Nephron progenitor cell (in vitro differentiated cells): ENCODE results near the gene KCNMA1.

Source experiments
- DNase-seq: peaks from one replicate; pipeline ENCODE4 v3.0.0; 2021
- H3K27ac Mint-ChIP-seq: 2 replicates; pipeline ENCODE4 v1.8.0; 2021; ENCODE audit warnings: mild to moderate bottlenecking, moderate library complexity, mixed read lengths
- H3K27me3 Mint-ChIP-seq: 2 replicates; pipeline ENCODE4 v1.8.0; 2021; ENCODE audit warnings: mild to moderate bottlenecking, low read depth, mixed read lengths; ENCODE audit not compliant: poor library complexity
- H3K36me3 Mint-ChIP-seq: 2 replicates; pipeline ENCODE4 v1.8.0; 2021; ENCODE audit warnings: low read depth, mixed read lengths
- H3K4me1 Mint-ChIP-seq: 2 replicates; pipeline ENCODE4 v1.8.0; 2021; ENCODE audit warnings: mixed read lengths
- H3K4me3 Mint-ChIP-seq: 2 replicates; pipeline ENCODE4 v1.8.0; 2021; ENCODE audit warnings: mild to moderate bottlenecking, moderate library complexity, mixed read lengths
- H3K9me3 Mint-ChIP-seq: 2 replicates; pipeline ENCODE4 v1.8.0; 2021; ENCODE audit warnings: mild to moderate bottlenecking, moderate library complexity, mixed read lengths
- TF ChIP-seq, protein P1 (sequence below): fragments of 200-600 bp; sonication (generic); IDR thresholded peaks from 2 replicates; pipeline ENCODE4 v1.5.0; 2021; ENCODE audit warnings: antibody characterized with exemption

Gene KCNMA1

DNA sequence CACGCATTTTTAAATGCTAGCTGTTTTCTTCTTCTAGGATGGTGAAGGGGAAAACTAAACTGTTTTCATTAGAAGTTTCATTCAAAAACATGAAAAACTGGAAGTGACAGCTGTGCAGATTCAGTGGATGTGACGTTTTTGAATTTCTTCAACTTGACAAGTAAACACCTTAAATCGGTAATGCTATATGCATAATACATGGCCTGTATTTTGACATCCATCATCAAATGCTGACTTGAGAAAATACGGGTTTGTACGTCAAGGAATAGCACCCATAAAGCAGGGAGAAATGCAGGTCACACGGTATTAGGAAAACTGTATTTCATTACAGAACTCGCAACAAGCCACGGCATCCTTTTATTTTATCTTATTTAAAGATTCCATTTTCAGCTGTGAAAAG lies 720.5 kb downstream of the KCNMA1 start:
- no peaks in the 10 kb centered on the region for H3K9me3 Mint-ChIP-seq
- no peak overlapping the region for H3K27ac Mint-ChIP-seq
- peaks cover 10% of the 10 kb centered on the region for H3K27me3 Mint-ChIP-seq

DNA sequence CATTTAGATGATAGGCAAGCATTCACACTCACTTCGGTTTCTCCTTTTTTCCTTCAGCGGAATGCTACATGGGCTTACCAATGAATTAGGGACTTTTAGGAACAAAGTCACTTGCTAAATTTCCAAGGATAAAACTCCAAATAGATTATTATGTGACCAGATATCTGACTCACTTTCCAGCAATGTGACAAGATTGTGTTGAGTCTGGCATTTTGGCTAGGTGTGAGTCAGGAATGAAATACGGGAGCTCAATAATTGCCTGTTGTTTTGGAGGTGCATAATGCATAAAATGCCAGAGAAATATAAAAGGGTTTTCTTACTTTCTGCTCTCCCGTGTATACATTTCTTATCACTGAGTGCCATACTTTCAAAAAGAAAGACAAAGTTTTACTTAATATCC lies 721.1 kb downstream of the KCNMA1 start:
- no peak for DNase-seq
- H3K27ac Mint-ChIP-seq, result no peak overlapping the region
- no peaks in the 10 kb centered on the region for H3K36me3 Mint-ChIP-seq
- H3K4me3 Mint-ChIP-seq, result no peak overlapping the region
- H3K27me3 Mint-ChIP-seq, result peaks cover 10% of the 10 kb centered on the region
- TF ChIP-seq, protein P1, sequence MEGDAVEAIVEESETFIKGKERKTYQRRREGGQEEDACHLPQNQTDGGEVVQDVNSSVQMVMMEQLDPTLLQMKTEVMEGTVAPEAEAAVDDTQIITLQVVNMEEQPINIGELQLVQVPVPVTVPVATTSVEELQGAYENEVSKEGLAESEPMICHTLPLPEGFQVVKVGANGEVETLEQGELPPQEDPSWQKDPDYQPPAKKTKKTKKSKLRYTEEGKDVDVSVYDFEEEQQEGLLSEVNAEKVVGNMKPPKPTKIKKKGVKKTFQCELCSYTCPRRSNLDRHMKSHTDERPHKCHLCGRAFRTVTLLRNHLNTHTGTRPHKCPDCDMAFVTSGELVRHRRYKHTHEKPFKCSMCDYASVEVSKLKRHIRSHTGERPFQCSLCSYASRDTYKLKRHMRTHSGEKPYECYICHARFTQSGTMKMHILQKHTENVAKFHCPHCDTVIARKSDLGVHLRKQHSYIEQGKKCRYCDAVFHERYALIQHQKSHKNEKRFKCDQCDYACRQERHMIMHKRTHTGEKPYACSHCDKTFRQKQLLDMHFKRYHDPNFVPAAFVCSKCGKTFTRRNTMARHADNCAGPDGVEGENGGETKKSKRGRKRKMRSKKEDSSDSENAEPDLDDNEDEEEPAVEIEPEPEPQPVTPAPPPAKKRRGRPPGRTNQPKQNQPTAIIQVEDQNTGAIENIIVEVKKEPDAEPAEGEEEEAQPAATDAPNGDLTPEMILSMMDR, result no peak
- peaks cover 13% of the 10 kb centered on the region for H3K4me1 Mint-ChIP-seq
- H3K9me3 Mint-ChIP-seq, result no peaks in the 10 kb centered on the region

More for the DNA sequence above, 720.5 kb downstream of the KCNMA1 start:
- H3K4me1 Mint-ChIP-seq, result peaks cover 18% of the 10 kb centered on the region
- no peaks in the 10 kb centered on the region for H3K36me3 Mint-ChIP-seq
- TF ChIP-seq, protein P1, result no peak
- no peak overlapping the region for H3K4me3 Mint-ChIP-seq
- no peak for DNase-seq

DNA sequence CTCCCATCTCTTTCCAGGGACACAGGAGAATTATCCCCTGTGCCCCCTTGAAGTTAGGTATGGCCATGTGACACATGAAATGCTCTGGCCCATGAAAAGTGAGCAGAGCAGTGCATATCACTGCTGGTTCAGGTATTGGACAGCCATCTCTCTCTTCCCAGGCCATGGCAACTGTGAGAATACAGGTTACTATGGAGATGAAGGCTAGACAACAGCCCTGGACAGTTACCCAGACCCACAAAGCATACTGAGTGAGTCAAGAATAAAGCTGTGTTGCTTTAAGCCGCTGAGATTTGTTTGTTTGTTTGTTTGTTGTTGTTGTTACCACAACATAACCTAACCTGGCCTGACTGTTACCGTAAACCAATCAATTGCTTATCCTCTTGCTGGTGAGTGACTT lies 722.3 kb downstream of the KCNMA1 start:
- no peak overlapping the region for H3K27ac Mint-ChIP-seq
- no peaks in the 10 kb centered on the region for H3K9me3 Mint-ChIP-seq
- DNase-seq, result no peak
- H3K36me3 Mint-ChIP-seq, result no peaks in the 10 kb centered on the region
- no peak overlapping the region for H3K4me3 Mint-ChIP-seq
- H3K27me3 Mint-ChIP-seq, result peaks cover 10% of the 10 kb centered on the region
- H3K4me1 Mint-ChIP-seq, result peaks cover 5% of the 10 kb centered on the region
- TF ChIP-seq, protein P1, result no peak

DNA sequence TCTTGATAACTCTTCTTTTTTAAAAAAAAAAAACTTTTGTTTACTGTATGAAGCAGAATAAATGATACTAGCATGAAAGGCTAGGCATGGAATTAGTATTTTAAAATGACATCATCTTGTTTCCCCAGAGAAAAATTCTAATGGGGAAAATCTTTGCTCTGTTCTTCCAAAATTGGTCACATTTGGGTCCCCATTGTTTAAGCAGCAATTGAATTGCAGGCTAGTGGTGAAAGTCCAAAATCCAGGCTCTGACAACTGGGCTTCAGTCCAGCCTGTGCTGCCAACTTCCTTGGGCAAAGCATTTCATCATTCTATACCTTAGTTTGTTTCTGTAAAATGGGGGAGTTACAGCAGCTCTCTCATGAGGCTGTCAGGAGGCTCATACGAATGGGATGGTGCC lies 726.4 kb downstream of the KCNMA1 start:
- no peak for DNase-seq
- H3K27me3 Mint-ChIP-seq, result peaks cover 2% of the 10 kb centered on the region
- H3K36me3 Mint-ChIP-seq, result peaks cover 6% of the 10 kb centered on the region
- H3K9me3 Mint-ChIP-seq, result no peaks in the 10 kb centered on the region
- no peak overlapping the region for H3K4me3 Mint-ChIP-seq
- H3K4me1 Mint-ChIP-seq, result peaks cover 5% of the 10 kb centered on the region
- H3K27ac Mint-ChIP-seq, result no peak overlapping the region
- TF ChIP-seq, protein P1, result no peak

DNA sequence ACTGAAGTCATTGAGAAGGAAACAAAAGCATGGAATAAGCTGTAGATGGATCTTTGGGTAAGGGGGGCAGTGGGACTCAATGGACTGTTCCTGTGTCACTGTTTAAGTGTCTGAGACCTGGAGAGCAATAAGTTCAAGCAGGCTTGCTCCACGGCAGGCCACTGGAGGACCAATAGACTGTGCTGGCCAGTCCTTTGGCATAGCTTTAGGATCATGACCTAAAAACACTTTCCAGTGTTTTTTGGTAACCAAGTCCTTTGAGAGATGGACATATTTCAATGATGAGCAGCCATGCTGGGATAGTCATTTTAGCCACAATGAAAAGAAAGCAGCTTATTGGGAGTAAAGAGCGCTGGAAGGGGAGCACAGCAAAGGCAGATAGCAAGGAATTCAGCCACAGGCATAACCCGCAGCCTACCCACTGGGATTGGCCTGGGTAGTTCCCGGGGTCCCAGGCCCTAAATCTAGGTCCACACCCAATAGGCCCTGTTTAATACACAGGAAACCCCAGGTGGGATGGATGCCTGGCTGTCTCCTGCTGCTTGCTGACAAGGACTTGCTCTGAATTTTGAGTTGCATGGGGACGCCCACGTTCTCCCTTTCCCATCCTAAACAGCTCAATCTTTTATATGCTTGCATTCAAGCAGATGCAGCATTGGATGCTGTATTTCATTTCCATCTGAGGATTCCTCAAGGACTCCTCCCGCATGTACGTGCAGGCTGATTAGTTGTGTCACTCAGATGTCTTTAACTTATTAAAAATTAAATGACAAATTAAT lies 727.2 kb downstream of the KCNMA1 start:
- peaks cover 6% of the 10 kb centered on the region for H3K36me3 Mint-ChIP-seq
- DNase-seq, result no peak
- H3K9me3 Mint-ChIP-seq, result no peaks in the 10 kb centered on the region
- H3K4me1 Mint-ChIP-seq, result peaks cover 5% of the 10 kb centered on the region
- TF ChIP-seq, protein P1, result no peak
- peaks cover 2% of the 10 kb centered on the region for H3K27me3 Mint-ChIP-seq
- H3K4me3 Mint-ChIP-seq, result no peak overlapping the region
- no peak overlapping the region for H3K27ac Mint-ChIP-seq

DNA sequence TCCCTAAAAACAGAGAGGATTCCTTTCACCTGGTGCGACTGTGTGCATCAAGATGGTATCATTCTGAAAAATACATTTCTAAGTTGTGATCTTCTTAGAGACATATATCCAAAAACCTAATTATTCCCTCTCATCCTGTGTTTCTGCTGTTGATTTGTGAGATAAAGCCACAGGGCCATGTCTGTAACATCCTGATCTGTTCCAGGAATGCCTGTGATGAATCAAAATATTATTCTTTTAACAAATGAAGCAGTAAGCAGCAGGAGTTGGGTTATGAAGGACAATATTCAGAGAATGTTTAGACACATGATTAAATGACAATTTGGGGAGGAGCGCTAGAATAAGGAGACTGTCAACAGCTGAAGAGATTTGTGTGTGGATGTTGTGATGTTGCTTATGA lies 731.4 kb downstream of the KCNMA1 start:
- Mint-ChIP-seq H3K36me3 (peaks cover 6% of the 10 kb centered on the region), H3K4me3 (no peak overlapping the region), H3K9me3 (no peaks in the 10 kb centered on the region), H3K27ac (no peak overlapping the region), H3K27me3 (no peaks in the 10 kb centered on the region), H3K4me1 (peaks cover 7% of the 10 kb centered on the region)
- DNase-seq, result no peak
- TF ChIP-seq, protein P1, result no peak
